SK-N-SH (cell line): ENCODE measurements around the gene FLACC1. TPM values are rescaled to one million over a fixed set of nuclear protein-coding genes. Genes with fewer than 3 reads are reported as not detected.

Experiments
- CTCF ChIA-PET: fragments of 300-600, 350-600 bp; formaldehyde crosslinking; extraction: SDS; loops from one replicate; lab custom pipeline; 2021; lab: Yijun Ruan, JAX
- POLR2A ChIA-PET: fragments of 350-600 bp; sonication (Branson Sonifier 250); formaldehyde crosslinking; extraction: SDS; loops from one replicate; lab custom pipeline; 2020; ENCODE audit warnings: antibody characterized with exemption, inconsistent platforms; lab: Yijun Ruan, JAX
- DNase-seq: peaks from one replicate; pipeline ENCODE4 v3.0.0; 2012
- H2AFZ ChIP-seq: fragments of 200-600 bp; sonication (generic); 2 replicates; pipeline ENCODE4 v1.8.1; 2016; ENCODE audit warnings: antibody characterized with exemption, mild to moderate bottlenecking, low read depth
- H3F3A ChIP-seq: fragments of 200-600 bp; sonication (generic); replicated peaks from 2 replicates; pipeline ENCODE3; 2016; ENCODE audit warnings: antibody characterized with exemption, mild to moderate bottlenecking; ENCODE audit not compliant: insufficient read depth
- H3K27ac ChIP-seq, 2 experiments: fragments of 200-500 bp in 1 of 2; fragments of 200-600 bp in 1 of 2; sonication (Bioruptor generic) in 1 of 2; sonication (generic), shearing (Covaris generic) in 1 of 2; 2 replicates each; pipeline versions ENCODE4 v1.5.1 to v1.6.1; 2014 to 2016; ENCODE audit warnings: low read depth in 2 of 2, inconsistent platforms in 1 of 2, low read length in 1 of 2, mild to moderate bottlenecking in 1 of 2, mixed read lengths in 1 of 2
- H3K27me3 ChIP-seq: fragments of 200-600 bp; sonication (generic), shearing (Covaris generic); 2 replicates; pipeline ENCODE4 v1.6.1; 2016; ENCODE audit warnings: mixed run types; ENCODE audit not compliant: insufficient read depth
- H3K36me3 ChIP-seq, 2 experiments: fragments of 200-500 bp in 1 of 2; fragments of 200-600 bp in 1 of 2; sonication (Bioruptor generic) in 1 of 2; sonication (generic) in 1 of 2; replicated peaks in 1 of 2; 2 replicates each; pipeline versions ENCODE3 to v1.5.1; 2014 to 2016; ENCODE audit warnings: low read length in 1 of 2, mild to moderate bottlenecking in 1 of 2; ENCODE audit not compliant: insufficient read depth in 2 of 2, control insufficient read depth in 1 of 2
- H3K4me1 ChIP-seq, 2 experiments: fragments of 200-500 bp in 1 of 2; fragments of 200-600 bp in 1 of 2; sonication (Bioruptor generic) in 1 of 2; sonication (generic), shearing (Covaris generic) in 1 of 2; 2 replicates each; pipeline versions ENCODE4 v1.5.1 to v1.6.1; 2014 to 2016; ENCODE audit warnings: low read depth in 1 of 2, low read length in 1 of 2, mixed run types in 1 of 2; ENCODE audit not compliant: insufficient read depth in 2 of 2, control insufficient read depth in 1 of 2
- H3K4me2 ChIP-seq: fragments of 200-600 bp; sonication (generic), shearing (Covaris generic); 2 replicates; pipeline ENCODE4 v1.6.1; 2017; ENCODE audit warnings: mixed run types
- H3K4me3 ChIP-seq, 2 experiments: fragments of 200-500 bp in 1 of 2; fragments of 200-600 bp in 1 of 2; sonication (Bioruptor generic) in 1 of 2; sonication (generic), shearing (Covaris generic) in 1 of 2; 2 replicates each; pipeline versions ENCODE4 v1.5.1 to v1.8.1; 2014 to 2016; ENCODE audit warnings: low read depth in 2 of 2, inconsistent platforms in 1 of 2, low read length in 1 of 2, mild to moderate bottlenecking in 1 of 2, mixed read lengths in 1 of 2, moderate library complexity in 1 of 2
- H3K79me2 ChIP-seq: fragments of 200-600 bp; sonication (generic); 2 replicates; pipeline ENCODE4 v1.8.1; 2017; ENCODE audit warnings: mild to moderate bottlenecking; ENCODE audit not compliant: insufficient read depth
- H3K9ac ChIP-seq: fragments of 200-600 bp; sonication (generic); 2 replicates; pipeline ENCODE4 v1.6.1; 2017; ENCODE audit warnings: mixed run types
- H3K9me2 ChIP-seq: fragments of 200-600 bp; sonication (generic); 2 replicates; pipeline ENCODE4 v1.6.1; 2017; ENCODE audit warnings: mixed run types
- H3K9me3 ChIP-seq: fragments of 200-600 bp; sonication (generic); 2 replicates; pipeline ENCODE4 v1.6.1; 2017; ENCODE audit warnings: mixed run types, mild to moderate bottlenecking, moderate library complexity
- H4K20me1 ChIP-seq: fragments of 200-600 bp; sonication (generic); 2 replicates; pipeline ENCODE4 v1.6.1; 2017; ENCODE audit warnings: mild to moderate bottlenecking, mixed run types; ENCODE audit not compliant: insufficient read depth
- CHD2 ChIP-seq: fragments of 150-350 bp; IDR thresholded peaks from 2 replicates; pipeline ENCODE4 v1.6.1; 2018; ENCODE audit warnings: low read length; ENCODE audit not compliant: partially characterized antibody
- CTCF ChIP-seq: fragments of 200-600 bp; sonication (generic); IDR thresholded peaks from 2 replicates; pipeline ENCODE4 v1.6.1; 2017; ENCODE audit warnings: antibody characterized with exemption, mild to moderate bottlenecking, moderate library complexity
- GABPA ChIP-seq: IDR thresholded peaks from 2 replicates; pipeline ENCODE4 v1.4.0; 2012; ENCODE audit warnings: low read depth, mild to moderate bottlenecking
- GATA2 ChIP-seq: sonication (generic); formaldehyde crosslinking; IDR thresholded peaks from 2 replicates; pipeline ENCODE4 v1.5.0; 2020; ENCODE audit warnings: mild to moderate bottlenecking, missing genetic modification reagents
- IRF3 ChIP-seq: fragments of 150-350 bp; IDR thresholded peaks from 2 replicates; pipeline ENCODE4 v1.6.1; 2016; ENCODE audit warnings: mild to moderate bottlenecking, low read depth, low read length
- JUND ChIP-seq: IDR thresholded peaks from 2 replicates; pipeline ENCODE4 v1.4.0; 2012
- MEF2A ChIP-seq: IDR thresholded peaks from 2 replicates; pipeline ENCODE4 v1.4.0; 2012; ENCODE audit warnings: low read depth, borderline replicate concordance
- MXI1 ChIP-seq: IDR thresholded peaks from 2 replicates; pipeline ENCODE4 v1.6.1; 2012; ENCODE audit warnings: mild to moderate bottlenecking, low read depth, low read length, improper control_type of control experiment
- NFIC ChIP-seq: IDR thresholded peaks from 2 replicates; pipeline ENCODE4 v1.4.0; 2012; ENCODE audit warnings: borderline replicate concordance
- NRF1 ChIP-seq: IDR thresholded peaks from 2 replicates; pipeline ENCODE4 v1.6.1; 2012; ENCODE audit warnings: low read depth, mild to moderate bottlenecking, low read length
- PBX3 ChIP-seq: IDR thresholded peaks from 2 replicates; pipeline ENCODE4; 2012
- RAD21 ChIP-seq: IDR thresholded peaks from 2 replicates; pipeline ENCODE4 v1.6.1; 2012; ENCODE audit warnings: mild to moderate bottlenecking, low read length
- REST ChIP-seq: IDR thresholded peaks from 2 replicates; pipeline ENCODE4 v1.6.1; 2012; ENCODE audit warnings: mild to moderate bottlenecking, low read depth, low read length, moderate library complexity
- RFX5 ChIP-seq: IDR thresholded peaks from 2 replicates; pipeline ENCODE4 v1.6.1; 2012; ENCODE audit warnings: mild to moderate bottlenecking, improper control_type of control experiment, low read length
- RXRA ChIP-seq: IDR thresholded peaks from 2 replicates; pipeline ENCODE4 v1.4.0; 2012; ENCODE audit warnings: low read depth, mild to moderate bottlenecking, borderline replicate concordance
- SIN3A ChIP-seq: IDR thresholded peaks from 2 replicates; pipeline ENCODE4 v1.6.1; 2012; ENCODE audit warnings: low read depth, mild to moderate bottlenecking, low read length, moderate library complexity, borderline replicate concordance
- SMC3 ChIP-seq: IDR thresholded peaks from 2 replicates; pipeline ENCODE4 v1.6.1; 2012; ENCODE audit warnings: low read depth, low read length, improper control_type of control experiment
- TCF12 ChIP-seq: IDR thresholded peaks from 2 replicates; pipeline ENCODE4 v1.4.0; 2012
- USF2 ChIP-seq: fragments of 150-350 bp; IDR thresholded peaks from 2 replicates; pipeline ENCODE4 v1.6.1; 2017; ENCODE audit warnings: antibody characterized with exemption, low read length, low read depth, borderline replicate concordance
- YY1 ChIP-seq: IDR thresholded peaks from 2 replicates; pipeline ENCODE4 v1.4.0; 2012; ENCODE audit warnings: low read depth, mild to moderate bottlenecking
- WGBS: methylation state at CpG from one replicate; pipeline ENCODE4 v1.1.6; 2017; ENCODE audit warnings: low lambda C conversion rate; 5-methylcytosine and 5-hydroxymethylcytosine counted together
- polyA plus RNA-seq, 3 experiments: library from polyadenylated mRNA; depleted of rRNA; stranded (reverse); fragments of >200 nt; gene quantifications; 2 replicates each; pipeline ENCODE4 v1.2.3, GENCODE V29; 2012

FLACC1 gene
- 0.35 and 0.44 TPM in 2 replicates for polyA plus RNA-seq (2012; rRNA removed)
- 0.20 and 0.39 TPM in 2 replicates for polyA plus RNA-seq (2012; cell fraction: cytosol; rRNA removed)
- 1.2 and 2.0 TPM in 2 replicates for polyA plus RNA-seq (2012; cell fraction: nucleus; rRNA removed)

- POLR2A ChIA-PET = no interaction called here
- Histone ChIP-seq H3K27ac (no peak within 1 kb of the TSS), H3K4me1 (no peaks in the 10 kb centered on the region), H3F3A (no peaks in the 10 kb centered on the region), H4K20me1 (no peaks in the 10 kb centered on the region), H3K27me3 (no peaks in the 10 kb centered on the region), H3K4me3 (no peak within 1 kb of the TSS), H3K79me2 (no peaks in the 10 kb centered on the region), H3K9ac (no peak within 1 kb of the TSS), H3K4me2 (no peak within 1 kb of the TSS), H2AFZ (no peak within 1 kb of the TSS), H3K9me3 (no peaks in the 10 kb centered on the region), H3K36me3 (peaks cover 12 to 16% of the 10 kb centered on the region in 2 experiments), H3K9me2 (no peaks in the 10 kb centered on the region)
- CTCF ChIA-PET = no interaction called here
- WGBS = 96% methylated on average over 1 of the region's 1 CpG
- DNase-seq = peak; percentile 22
- TF ChIP-seq PBX3 (no peak), RXRA (no peak), TCF12 (no peak), CTCF (no peak), NFIC (no peak), MXI1 (no peak), CHD2 (no peak), GABPA (no peak), IRF3 (no peak), JUND (no peak), SMC3 (no peak), GATA2 (no peak), SIN3A (no peak), RFX5 (no peak), RAD21 (no peak), NRF1 (no peak), USF2 (no peak), MEF2A (no peak), REST (no peak), YY1 (no peak)
Observed at GRCh38 chr2:201357221-201357620, at the start of gene FLACC1. TSS of gene FLACC1 (minus strand) at chr2:201357345. CDS start at chr2:201351404, 5,941 bp downstream.
